Body of pancreas (tissue), 4 donors: ENCODE data around the gene HTT.

Source experiments
- POLR2A ChIP-seq, 3 donors: fragments of 450-650 bp; IDR thresholded peaks; one replicate each; pipeline ENCODE4 v1.6.1; 2016; ENCODE audit warnings: antibody characterized with exemption in 3 of 3, mild to moderate bottlenecking in 2 of 3
- TF ChIP-seq, protein P1 (sequence below), 7 experiments: fragments of 450-650 bp in 4 of 7; fragments of 200-600 bp in 3 of 7; sonication (generic) in 3 of 7; IDR thresholded peaks; one replicate each; pipeline ENCODE4 v1.5.1; 2016 to 2019; ENCODE audit warnings: antibody characterized with exemption in 7 of 7

DNA sequence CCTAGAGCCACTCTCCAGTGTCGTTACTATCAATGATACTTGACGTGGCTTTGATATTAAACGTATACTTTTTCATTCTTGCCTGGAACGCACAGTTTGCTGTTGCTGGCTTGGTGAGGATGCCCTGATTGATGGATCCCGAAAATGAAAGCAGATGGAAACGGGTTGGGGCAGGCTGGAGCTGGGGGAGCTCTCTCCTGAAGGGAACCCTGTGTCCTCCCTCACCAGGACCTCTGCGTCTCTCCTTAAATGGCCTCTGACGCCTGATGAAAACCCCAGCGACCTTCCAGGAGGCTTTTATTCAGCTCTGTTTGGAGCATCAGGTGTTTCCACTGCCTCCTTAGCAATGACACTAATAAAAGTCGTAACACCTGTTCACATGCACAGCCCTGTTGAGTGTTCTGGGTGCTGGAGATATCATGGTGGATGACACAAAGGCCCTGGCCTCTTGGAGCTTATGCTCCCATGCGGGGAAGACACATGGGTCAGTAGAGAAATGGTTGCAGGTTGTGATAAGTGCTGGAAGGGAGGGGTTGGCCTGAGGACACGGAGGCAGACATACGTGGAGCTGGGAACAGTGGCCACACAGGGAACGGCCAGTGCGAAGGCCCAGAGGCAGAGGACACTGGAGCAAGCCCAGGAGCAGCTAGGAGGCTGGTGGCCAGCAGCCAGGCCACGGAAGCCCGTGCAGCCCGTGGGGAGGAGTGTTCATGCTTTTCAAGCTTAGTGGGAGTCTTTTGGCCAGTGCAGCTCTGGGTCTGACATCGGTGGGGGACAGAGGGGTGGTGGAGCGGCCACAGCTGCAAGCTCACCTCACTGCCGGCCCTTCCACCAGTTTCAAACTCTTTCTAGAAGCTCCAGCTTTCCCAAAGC lies 182.0 kb downstream of the HTT start:
- TF ChIP-seq, protein P1, sequence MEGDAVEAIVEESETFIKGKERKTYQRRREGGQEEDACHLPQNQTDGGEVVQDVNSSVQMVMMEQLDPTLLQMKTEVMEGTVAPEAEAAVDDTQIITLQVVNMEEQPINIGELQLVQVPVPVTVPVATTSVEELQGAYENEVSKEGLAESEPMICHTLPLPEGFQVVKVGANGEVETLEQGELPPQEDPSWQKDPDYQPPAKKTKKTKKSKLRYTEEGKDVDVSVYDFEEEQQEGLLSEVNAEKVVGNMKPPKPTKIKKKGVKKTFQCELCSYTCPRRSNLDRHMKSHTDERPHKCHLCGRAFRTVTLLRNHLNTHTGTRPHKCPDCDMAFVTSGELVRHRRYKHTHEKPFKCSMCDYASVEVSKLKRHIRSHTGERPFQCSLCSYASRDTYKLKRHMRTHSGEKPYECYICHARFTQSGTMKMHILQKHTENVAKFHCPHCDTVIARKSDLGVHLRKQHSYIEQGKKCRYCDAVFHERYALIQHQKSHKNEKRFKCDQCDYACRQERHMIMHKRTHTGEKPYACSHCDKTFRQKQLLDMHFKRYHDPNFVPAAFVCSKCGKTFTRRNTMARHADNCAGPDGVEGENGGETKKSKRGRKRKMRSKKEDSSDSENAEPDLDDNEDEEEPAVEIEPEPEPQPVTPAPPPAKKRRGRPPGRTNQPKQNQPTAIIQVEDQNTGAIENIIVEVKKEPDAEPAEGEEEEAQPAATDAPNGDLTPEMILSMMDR (IDR thresholded peaks at IDR 0.05), result no peak
- TF ChIP-seq POLR2A (IDR thresholded peaks at IDR 0.05), result no peak
